HL-60/S4 treated with retinoic acid at 250 ng/mL for 4 days and 3 days (cell line): ENCODE results near the gene MAP3K21.

Experiments
- in situ Hi-C: fragments of 300-500 bp; cut with MboI; formaldehyde crosslinking; loops from 2 replicates; pipeline ENCODE4 v1.7.0; 2022; ENCODE audit warnings: low sequenced_read_pairs

MAP3K21 gene

GRCh38 chr1:233357595-233358397 is 30.3 kb downstream of the MAP3K21 start:
- in situ Hi-C loops: no loop called here

DNA sequence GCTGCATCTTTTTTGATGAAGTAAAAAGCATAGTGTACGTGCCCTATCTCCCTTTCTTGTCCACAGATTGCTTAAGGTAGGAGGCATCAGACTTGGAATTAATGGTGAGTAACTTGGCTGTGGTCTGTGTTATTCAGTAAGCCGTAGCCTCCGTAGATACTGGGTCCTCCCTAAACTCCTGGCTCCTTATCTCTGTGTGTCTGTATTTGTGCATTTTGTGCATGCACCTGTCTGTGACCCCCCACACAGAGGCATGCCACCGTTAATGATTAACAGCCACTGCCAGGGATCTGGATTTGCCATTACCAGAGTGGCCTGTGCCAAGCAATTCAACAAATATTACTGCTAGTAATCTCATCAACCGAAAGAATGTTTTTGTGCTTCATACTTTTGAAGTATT is 31.9 kb downstream of the MAP3K21 start:
- in situ Hi-C loops: no loop called here

DNA sequence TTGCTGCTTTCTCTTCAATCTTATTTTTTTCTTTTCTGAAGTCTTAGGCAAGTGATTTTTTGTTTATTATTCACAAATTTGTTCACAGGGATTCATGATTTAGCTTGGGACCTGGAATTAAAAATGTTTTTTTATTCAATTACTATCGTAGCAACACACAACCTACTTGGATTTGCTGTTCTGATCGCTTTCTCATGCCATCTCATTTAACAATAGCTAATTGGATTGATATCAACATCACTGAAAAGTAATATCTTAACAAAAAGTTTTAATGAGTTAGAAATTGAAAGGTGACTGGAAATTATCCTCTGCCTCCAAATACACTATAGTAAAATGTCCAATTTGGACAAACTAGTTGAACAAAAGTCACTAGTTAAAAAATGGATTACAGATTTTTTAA is 32.4 kb downstream of the MAP3K21 start:
- in situ Hi-C loops: no loop called here

GRCh38 chr1:233360525-233361102 is 33.1 kb downstream of the MAP3K21 start:
- in situ Hi-C loops: no loop called here

- in situ Hi-C loops: no loop called here
These were observed 34.4 kb downstream of the MAP3K21 start for GRCh38 chr1:233361876-233362275.

GRCh38 chr1:233362743-233363142 is 35.2 kb downstream of the MAP3K21 start:
- in situ Hi-C loops: no loop called here

- in situ Hi-C loops: no loop called here
These were observed 36.5 kb downstream of the MAP3K21 start for GRCh38 chr1:233364026-233364425.

- in situ Hi-C loops: no loop called here
These were observed 37.4 kb downstream of the MAP3K21 start for GRCh38 chr1:233364695-233365539.

GRCh38 chr1:233366575-233366974 is 39.1 kb downstream of the MAP3K21 start:
- in situ Hi-C loops: no loop called here

GRCh38 chr1:233367057-233367803 is 39.7 kb downstream of the MAP3K21 start:
- in situ Hi-C loops: no loop called here

DNA sequence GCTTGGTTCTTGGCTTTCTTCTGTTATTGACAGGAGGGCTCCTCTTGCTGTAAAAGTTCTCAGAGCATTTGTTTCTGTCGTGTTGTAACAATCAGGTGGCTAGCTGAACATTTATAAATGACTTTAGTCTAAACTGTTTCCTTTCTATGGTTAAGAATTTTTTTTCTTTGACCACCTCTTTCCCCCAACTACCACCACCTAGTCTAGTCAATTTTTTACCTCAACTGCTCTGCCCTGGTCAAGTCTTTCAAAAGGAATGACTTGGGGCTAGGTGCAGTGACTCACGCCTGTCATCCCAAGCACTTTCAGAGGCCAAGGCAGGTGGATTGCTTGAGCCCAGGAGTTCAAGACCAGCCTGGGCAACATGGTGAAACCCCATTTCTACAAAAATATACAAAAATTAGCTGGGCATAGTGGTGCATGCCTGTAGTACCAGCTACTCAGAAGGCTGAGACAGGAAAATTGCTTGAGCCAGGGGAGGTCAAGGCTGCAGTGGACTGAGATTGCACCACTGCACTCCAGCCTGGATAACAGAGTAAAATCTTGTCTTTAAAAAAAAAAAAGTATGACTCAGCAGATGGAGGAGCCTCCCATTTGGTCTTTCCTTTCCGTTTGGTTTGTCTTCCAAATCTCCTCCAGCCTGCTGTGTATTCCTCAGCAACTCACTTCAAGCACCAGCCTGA is 40.7 kb downstream of the MAP3K21 start:
- in situ Hi-C loops: no loop called here

- in situ Hi-C loops: no loop called here
These were observed 41.2 kb downstream of the MAP3K21 start for GRCh38 chr1:233368789-233369130.

DNA sequence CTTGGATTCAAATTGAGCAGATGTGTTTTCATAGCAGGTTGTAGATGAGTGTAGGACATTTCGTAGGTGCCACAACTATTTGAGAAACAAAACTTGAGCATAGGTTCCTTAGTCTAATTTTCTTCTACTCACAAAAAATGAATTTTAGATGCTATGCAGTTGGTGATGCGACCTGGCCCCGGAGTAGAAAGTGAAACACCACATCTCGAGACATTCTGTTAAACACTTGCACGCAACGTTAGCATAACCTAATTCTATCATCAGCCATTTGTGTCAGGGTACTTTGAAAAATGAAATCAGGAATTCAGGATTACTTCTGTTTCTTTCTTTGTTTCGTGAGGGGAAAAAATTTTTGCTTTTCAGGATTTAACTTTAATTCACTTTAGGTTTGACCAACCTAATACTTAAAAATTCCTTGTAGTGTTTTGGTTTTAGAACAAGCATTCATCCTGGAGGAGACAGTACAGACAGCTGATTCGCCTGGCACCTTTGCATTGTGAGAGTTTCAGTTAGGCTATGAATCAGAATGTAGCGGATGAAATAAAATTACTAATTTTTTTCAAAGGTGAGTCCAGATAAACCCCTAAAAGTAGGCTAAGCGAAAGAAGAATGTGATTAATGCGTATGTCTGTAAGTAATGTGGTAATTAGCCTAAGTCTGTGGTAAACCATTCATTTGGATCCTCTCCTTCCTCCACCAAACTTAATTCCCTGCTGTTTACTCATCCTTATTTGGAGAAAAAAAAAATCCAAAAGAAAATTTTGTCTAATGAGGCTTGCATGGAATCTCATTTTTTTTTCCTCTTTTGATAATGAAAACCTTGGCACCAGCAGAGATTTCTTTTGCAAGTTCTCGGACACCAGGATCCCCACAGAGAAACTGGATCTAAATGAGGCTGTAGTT is 44.9 kb downstream of the MAP3K21 start:
- in situ Hi-C loops: no loop called here

- in situ Hi-C loops: no loop called here
These were observed 45.7 kb downstream of the MAP3K21 start for GRCh38 chr1:233373226-233373625.

DNA sequence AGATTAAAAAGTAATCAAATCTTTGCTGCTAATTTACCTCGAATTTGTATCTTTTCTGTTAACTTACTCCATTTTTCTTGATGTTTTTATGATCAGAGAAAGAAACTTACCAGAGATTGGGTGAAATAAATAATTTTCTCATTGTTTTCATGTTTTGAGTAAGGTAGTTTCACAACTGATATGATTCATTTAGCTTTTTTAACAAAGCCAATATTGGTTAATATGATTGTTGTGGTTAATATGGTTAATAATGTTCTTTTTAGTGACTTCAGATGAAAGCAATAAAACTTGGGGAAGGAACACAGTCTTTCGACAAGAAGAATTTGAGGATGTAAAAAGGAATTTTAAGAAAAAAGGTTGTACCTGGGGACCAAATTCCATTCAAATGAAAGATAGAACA is 48.1 kb downstream of the MAP3K21 start:
- in situ Hi-C loops: no loop called here

DNA sequence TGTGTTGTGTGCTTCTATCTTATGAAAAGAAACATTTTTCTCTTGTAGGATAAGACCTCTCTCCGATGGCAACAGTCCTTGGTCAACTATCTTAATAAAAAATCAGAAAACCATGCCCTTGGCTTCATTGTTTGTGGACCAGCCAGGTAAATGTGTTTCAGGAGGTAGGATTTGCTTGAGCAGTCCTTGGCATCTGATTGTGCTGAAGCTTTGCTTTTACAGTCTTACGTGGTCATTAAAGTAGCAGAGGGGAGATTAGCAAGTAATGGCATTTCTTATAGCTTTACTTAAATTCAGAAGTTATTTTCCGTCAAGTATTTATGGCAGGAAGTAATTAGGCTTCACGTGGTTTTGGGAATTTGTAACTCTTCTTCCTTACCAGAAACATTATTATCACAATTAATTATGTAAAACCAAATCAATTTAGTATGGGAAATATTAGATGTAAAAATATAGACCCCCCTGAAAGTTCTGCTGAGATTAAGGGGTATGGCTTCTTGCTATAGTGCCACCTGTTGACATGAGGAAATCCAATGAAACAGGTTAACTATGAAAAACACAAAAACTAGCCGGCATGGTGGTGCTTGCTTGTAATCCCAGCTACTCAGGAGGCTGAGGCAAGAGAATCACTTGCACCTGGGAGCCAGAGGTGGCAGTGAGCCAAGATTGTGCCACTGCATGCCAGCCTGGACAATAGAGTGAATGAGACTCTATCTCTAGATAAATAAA is 49.0 kb downstream of the MAP3K21 start:
- in situ Hi-C loops: no loop called here

GRCh38 chr1:233379869-233380438 is 52.4 kb downstream of the MAP3K21 start:
- in situ Hi-C loops: no loop called here

DNA sequence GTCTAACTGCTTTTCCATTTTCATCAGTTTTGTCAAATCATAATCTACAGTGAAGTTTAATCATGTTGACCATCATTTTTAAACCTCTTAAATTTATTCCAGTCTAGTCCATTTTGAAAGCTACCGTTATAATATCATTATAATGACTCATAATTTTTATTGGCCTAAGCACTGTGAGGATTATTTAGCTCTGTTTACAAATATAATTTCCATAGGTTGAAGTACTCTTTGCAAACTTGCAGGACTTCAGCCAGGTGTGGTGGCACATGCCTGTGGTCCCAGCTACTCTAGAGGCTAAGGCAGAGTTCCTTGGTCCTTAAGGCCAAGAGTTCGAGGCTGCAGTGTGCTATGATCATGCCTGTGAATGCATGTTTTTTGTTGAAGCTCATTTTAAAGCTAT is 54.3 kb downstream of the MAP3K21 start:
- in situ Hi-C loops: no loop called here

DNA sequence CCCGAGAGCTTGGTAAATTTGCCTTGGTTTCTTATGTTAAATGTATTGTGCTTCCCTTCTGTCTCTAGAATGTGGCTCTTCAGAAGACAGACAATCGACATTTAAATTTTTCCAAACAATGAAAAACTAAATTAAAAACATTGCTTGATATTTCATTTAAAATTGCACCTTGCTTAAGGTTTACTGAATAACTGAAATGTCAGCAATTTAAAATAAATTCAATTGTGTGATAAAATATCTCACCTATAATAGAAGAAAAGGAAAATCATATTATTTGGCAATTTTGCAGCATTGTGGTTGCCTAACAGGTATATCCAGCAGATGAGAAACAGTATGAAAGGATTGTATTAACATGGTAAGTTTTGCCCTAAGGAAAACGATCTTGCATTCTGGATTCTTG is 56.5 kb downstream of the MAP3K21 start:
- in situ Hi-C loops: no loop called here
